Measurements from ENCODE around the gene TRIM25.

TRIM25 gene

DNA sequence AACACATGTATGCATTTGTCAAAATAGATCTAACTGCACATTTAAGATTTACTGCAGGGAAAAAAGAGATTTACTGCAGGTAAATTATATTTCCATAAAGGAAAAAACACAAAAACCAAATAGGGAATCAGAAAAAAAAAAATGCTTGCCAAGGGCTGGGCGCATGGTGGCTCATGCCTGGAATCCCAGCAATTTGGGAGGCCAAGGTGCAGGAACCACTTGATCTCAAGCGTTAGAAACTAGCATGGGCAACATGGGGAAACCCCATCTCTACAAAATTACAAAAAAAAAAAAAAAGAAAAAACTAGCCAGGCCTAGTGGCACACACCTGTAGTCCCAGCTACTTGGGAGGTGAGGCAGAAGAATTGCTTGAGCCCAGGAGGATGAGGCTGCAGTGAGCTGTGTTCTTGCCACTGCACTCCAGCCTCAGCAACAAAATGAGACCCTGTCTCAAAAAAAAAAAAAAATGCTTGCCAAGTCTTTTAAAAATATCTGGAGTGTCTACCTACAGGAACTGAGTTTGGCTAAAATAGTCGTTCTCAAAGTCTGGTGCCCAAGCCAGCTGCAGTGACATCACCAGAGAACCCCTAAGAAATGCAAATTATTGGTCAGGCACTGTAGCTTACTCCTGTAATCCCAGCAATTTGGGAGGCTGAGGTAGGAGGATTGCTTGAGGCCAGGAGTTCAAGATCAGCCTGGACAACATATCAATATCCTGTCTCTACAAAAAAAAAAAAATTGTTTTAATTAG lies 17.5 kb downstream of the TRIM25 start:
- DNase-seq (ENCODE audit: low spot score): no peak

- DNase-seq (ENCODE audit: low spot score): no peak
Measured at GRCh38 chr17:56894859-56895455, 18.9 kb downstream of the TRIM25 start.

GRCh38 chr17:56893503-56893902 lies 20.3 kb downstream of the TRIM25 start:
- DNase-seq (ENCODE audit: low spot score): peak; percentile 33

GRCh38 chr17:56892333-56892732 lies 21.5 kb downstream of the TRIM25 start:
- DNase-seq (ENCODE audit: low spot score): no peak

- peak; percentile 81 for DNase-seq (ENCODE audit: low spot score)
Measured at GRCh38 chr17:56891751-56892150, 22.1 kb downstream of the TRIM25 start.

DNA sequence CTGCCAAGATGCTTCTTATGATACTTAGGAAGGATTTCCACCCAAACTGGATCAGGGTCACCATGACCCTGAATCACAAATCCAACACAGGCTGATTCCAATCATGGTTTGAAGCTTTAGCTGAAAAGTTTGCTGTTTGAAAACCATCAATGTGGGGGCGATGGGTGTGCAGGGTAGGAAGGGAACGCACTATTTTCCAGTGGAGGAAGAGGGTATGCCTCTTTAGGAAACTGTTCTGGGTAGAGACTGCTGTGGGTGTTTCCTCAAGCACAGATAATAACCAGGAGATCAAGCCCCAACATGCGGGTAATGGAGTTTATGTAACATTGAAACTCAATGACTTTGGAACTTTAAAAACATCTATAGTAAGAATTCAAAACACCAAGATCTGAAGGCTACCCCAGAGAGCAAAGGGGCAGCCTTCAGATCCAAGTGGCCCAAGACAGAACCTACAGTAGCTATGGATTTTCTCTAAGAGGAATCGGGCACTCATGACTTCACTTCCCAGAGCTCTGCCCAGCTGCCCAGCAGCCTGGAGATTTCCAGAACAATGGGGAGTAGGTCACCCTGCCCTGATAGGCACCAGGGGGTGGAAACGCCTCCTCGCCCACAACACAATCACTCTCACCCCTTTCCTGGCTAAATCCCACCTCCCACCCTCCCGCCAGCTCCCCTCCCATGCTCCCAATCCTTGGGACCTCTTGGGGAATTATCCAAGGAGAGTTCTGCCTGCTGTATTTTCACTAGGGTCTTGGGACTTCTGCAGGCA lies 22.8 kb downstream of the TRIM25 start:
- no peak for DNase-seq (ENCODE audit: low spot score)

DNA sequence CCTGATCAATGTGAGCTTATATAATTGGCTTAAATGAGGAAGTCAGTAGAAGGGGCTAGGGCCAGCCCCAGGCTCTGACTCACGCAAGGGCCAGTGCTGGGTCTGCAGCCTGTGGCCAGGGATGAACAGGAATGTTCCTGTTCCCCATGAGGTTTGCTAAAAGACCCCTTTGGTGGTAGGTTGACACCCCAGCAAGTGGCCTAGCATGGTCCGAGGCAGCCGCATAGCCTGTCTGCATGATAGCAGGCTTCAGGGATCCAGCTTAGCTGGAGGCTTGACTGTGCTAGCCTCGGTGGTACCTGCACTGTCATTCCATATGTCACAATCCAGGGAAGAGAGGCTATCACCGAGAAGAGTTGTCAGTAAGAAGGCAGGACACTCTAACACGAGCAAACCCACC lies 23.5 kb downstream of the TRIM25 start:
- DNase-seq (ENCODE audit: low spot score): no peak

DNA sequence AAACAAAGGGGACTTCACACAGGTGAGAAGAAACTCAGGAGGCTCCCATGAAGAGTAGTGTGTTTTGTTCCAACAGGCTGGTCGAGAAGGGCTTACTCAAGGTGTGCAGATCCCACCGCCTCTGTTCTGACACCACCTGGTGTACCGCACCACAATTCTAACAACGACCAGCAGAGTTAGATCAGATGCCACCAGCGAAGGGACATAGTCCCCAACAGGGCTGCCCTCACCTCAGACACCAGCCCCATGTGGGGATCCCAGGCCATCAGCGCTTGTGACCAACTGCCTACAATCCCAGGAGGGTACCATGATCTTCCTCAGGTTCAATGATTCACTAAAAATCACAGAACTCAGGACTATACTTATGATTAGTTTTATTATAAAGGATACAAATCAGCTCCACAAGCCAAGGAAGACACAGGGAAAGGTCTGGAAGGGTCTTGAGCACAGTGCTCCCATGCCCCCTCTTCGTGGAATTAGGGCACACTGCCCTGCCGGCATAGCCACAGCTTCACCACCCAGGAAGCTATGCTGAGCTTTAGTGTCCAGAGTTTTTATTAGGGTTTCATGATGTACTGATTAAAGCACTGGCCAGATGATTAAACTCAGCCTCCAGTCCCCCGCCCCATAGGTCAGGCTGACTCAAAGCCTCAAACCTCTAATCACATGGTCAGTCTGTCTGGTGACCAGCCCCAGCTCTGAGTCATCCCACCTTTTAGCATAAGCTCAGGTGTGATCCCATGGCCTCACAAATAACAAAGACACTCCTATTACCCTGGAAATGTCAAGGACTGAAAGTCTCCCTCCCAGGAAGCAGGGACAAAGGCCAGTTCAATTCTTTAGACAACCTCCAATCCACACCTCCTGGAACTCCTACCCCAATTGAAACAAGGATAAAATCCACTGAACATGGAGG lies 26.0 kb downstream of the TRIM25 start:
- DNase-seq (ENCODE audit: low spot score): no peak

DNA sequence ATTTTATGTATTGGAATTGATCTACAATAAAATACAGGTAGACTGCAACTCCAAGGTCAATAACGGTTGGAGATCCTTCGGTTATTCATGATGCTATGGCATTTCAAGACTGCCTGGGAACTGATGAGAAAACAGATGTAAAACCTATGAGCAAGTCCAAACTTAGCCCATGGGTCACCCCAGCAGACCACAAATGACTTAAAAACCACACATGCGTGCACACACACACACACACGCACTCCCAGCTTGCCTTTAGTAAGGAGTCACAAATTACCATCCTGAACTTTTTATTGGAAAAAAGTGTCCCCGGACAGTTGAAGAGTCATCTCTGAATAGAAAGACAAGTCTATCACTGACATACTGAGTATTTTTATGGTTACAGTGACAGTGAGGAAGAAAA lies 26.7 kb downstream of the TRIM25 start:
- DNase-seq (ENCODE audit: low spot score): no peak

DNA sequence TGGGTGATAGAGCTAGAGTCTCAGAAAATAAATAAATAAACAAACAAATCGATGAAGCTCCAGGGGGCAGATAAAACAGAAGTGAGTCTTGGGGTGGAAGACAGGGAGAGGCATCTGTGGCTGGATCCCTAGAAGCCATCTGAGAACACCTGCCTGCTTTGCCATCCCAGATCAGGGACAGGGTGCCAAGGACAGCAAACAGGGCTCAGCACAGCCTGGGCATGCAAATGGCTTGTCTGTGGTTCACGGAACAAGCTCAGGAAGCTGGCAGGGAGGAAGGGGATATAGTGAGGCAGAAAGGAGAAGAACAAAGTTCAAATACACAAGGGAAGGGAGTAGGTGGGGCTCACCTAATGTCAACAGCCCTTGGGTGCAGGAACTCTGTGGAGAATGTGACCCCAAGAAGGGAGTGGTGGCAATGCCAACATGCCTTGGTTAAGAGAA lies 27.5 kb downstream of the TRIM25 start:
- no peak for DNase-seq (ENCODE audit: low spot score)

GRCh38 chr17:56885312-56885657 lies 28.6 kb downstream of the TRIM25 start:
- DNase-seq (ENCODE audit: low spot score): no peak

DNA sequence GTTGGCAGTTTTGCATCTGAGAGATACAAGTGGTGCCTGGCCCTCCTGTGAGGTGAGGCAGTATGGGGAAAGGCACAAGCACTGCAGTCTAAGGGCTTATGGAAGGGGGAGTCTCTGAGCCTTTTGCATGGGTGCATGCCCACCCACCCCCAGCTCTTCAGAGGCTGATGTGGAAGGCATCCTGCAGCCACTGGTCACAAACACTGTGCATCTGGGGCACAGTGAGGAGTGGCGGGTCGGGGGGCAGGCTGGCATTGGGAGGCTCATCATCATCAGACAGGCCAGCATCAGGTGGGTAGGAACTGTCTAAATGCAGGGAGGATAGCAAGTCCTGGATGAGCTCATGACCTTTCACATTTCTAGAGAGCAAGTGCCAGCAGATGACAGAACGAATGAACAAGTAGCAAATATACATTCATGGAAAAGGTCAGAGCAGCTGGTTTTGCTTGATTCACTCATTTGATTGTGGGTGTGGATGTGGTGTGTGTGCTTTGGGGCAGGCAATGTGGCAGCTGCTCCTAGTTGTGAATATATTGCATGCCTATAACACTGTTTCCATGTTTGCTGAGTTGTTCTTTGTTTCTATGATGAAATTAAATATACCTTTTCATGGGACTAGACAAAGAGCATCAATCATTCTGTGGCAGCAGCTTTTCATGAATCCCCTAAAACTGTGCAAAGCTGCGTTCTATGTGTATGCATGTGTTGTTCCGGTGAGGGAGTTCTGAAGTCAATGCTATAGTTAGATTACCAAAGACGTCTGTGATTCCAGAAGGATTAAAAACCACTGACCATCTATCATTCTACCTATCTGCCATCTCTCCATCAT lies 29.2 kb downstream of the TRIM25 start:
- no peak for DNase-seq (ENCODE audit: low spot score)

DNA sequence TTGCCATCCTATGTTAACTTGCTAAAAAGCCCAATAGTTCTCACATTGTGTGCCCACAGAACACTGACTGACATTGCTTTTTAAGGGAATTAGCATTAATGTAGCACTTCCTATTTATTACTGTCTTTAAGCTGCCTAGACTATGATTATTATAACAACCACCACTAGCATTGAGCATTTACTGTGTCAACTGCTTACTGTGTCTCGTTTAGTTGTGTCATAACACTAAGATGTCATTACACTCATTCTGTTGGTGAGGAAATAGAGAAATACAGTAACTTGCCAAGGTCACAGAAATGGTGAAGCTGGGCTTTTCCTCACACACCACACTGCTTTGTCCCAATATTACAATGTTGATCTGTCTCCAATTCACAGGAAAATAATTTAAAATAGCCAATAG lies 30.2 kb downstream of the TRIM25 start:
- no peak for DNase-seq (ENCODE audit: low spot score)

- no peak for DNase-seq (ENCODE audit: low spot score)
Measured at GRCh38 chr17:56881685-56882295, 32.1 kb downstream of the TRIM25 start.

- DNase-seq (ENCODE audit: low spot score): no peak
Measured at GRCh38 chr17:56880571-56880970, 33.3 kb downstream of the TRIM25 start.

DNA sequence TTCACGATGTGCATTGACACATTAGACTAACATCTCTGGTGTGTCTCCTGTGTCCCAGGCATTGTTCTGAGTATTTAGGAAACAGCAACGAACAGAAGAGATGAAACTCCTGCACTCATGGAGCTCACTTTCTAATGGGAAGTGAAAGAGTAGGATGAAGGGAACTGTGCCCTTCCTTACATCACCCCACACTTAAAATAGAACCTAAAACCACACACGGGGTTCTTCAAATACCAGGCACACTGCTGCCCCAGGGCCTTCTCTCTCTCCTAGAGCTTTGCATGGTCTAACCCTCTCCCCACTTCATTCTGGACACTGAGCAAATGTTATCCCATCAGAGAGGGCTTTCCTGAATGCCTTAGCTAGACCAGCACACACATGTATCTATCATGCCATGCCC lies 33.7 kb downstream of the TRIM25 start:
- no peak for DNase-seq (ENCODE audit: low spot score)

DNA sequence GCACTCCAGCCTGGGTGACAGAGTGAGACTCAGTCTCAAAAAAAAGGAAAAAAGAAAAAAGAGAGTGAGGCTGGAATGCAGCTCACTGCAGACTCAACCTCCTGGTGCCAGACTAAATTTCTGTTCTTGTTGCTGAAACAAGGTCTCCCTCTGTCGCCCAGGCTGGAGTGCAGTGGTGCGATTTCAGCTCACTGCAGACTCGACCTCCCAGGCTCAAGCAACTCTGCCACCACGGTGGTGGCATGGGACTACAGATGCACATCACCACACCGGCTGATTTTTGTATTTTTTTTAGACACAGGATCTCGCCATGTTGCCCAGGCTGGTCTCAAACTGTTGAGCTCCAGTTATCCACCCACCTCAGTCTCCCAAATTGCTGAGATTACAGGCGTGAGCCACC lies 34.6 kb downstream of the TRIM25 start:
- DNase-seq (ENCODE audit: low spot score): no peak

- DNase-seq (ENCODE audit: low spot score): no peak
Measured at GRCh38 chr17:56876766-56877179, 37.1 kb downstream of the TRIM25 start.

DNA sequence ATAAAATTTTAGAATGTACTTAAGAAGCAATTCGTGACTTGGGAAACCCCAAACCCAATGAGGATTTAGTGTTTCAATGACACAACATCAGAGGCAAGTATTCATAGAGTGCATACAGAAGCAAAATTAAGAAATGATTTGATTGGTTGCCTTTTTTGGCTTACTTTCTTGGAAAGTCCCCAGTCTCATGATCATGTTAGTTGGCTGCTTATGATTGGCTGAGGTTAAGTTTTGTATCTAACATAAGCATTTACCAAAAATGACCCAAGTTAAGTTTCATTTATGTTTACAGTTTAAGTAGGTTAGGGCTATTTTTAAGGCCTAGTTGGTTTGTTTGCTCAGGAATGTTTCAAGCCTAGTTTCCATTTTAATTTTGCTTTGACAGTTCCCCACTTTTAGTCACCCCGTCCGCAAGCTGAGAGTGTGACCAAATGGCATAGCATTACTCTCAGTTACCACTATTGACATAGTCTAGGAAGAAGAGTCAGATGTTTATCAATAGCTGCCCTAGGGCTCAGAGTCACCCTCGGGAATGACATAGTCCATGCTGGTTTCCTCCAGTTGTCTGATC lies 43.7 kb downstream of the TRIM25 start:
- no peak for DNase-seq (ENCODE audit: low spot score)

GRCh38 chr17:56868716-56869115 lies 45.1 kb downstream of the TRIM25 start:
- DNase-seq (ENCODE audit: low spot score): no peak
